AG04449 (cell line): ENCODE data around the gene CELSR1.

Source experiments
- CTCF ChIA-PET: fragments of 350-600 bp; formaldehyde crosslinking; extraction: SDS; loops from one replicate; lab custom pipeline; 2021; ENCODE audit warnings: antibody characterized with exemption; lab: Yijun Ruan, JAX
- POLR2A ChIA-PET: fragments of 400-600, 350-600 bp; formaldehyde crosslinking; extraction: SDS; loops from one replicate; lab custom pipeline; 2020; ENCODE audit warnings: antibody characterized with exemption, inconsistent platforms; lab: Yijun Ruan, JAX
- DNase-seq: peaks from one replicate; pipeline ENCODE4 v3.0.0-alpha.2; 2010; ENCODE audit warnings: low read depth, low spot score
- H3K4me3 ChIP-seq: 2 replicates; pipeline ENCODE4 v1.5.1; 2011; ENCODE audit warnings: low read depth, mild to moderate bottlenecking, control low read depth, low read length
- CTCF ChIP-seq: IDR thresholded peaks from one replicate; pipeline ENCODE4 v1.5.1; 2011; ENCODE audit warnings: mild to moderate bottlenecking, moderate library complexity, low read length, control low read depth, inconsistent platforms; ENCODE audit not compliant: insufficient read depth; ENCODE audit errors: missing control alignments

CELSR1 gene

GRCh38 chr22:46524203-46524740, 13.1 kb downstream of the CELSR1 start:
- ChIA-PET POLR2A (no interaction called here), CTCF (interaction anchor here (1.7 to 2.0 kb wide), 2 partner anchors 17 to 157 kb away, joined by 4 to 5 read pairs; no protein-coding TSS in a partner anchor)
- TF ChIP-seq CTCF: no peak
- no peak for DNase-seq
- H3K4me3 ChIP-seq: no peak overlapping the region

- no peak overlapping the region for H3K4me3 ChIP-seq
- TF ChIP-seq CTCF: no peak
- ChIA-PET CTCF (interaction anchor here (2.0 kb wide), 1 partner anchor 155 kb away, joined by 5 read pairs; no protein-coding TSS in a partner anchor), POLR2A (no interaction called here)
- DNase-seq: no peak
These were observed 14.6 kb downstream of the CELSR1 start for GRCh38 chr22:46522797-46523196.

- ChIA-PET CTCF (no interaction called here), POLR2A (no interaction called here)
- TF ChIP-seq CTCF: no peak
- no peak overlapping the region for H3K4me3 ChIP-seq
- no peak for DNase-seq
These were observed 15.4 kb downstream of the CELSR1 start for GRCh38 chr22:46521994-46522393.

- POLR2A ChIA-PET: no interaction called here
- CTCF ChIA-PET: no interaction called here
- no peak overlapping the region for H3K4me3 ChIP-seq
- TF ChIP-seq CTCF: no peak
- DNase-seq: no peak
These were observed 16.5 kb downstream of the CELSR1 start for GRCh38 chr22:46520880-46521279.

- POLR2A ChIA-PET: no interaction called here
- H3K4me3 ChIP-seq: no peak overlapping the region
- no peak for TF ChIP-seq CTCF
- CTCF ChIA-PET: no interaction called here
- DNase-seq: no peak
These were observed 18.0 kb downstream of the CELSR1 start for GRCh38 chr22:46519377-46519776.

- ChIA-PET POLR2A (no interaction called here), CTCF (no interaction called here)
- H3K4me3 ChIP-seq: no peak overlapping the region
- no peak for DNase-seq
- TF ChIP-seq CTCF: no peak
These were observed 18.7 kb downstream of the CELSR1 start for GRCh38 chr22:46518542-46519325.
